Measurements from ENCODE around the gene TRPC4AP. TPM values are rescaled to one million over a fixed set of nuclear protein-coding genes. Genes with fewer than 3 reads are reported as not detected.

TRPC4AP gene
- total RNA-seq, 1 donor, result 91.7 TPM

DNA sequence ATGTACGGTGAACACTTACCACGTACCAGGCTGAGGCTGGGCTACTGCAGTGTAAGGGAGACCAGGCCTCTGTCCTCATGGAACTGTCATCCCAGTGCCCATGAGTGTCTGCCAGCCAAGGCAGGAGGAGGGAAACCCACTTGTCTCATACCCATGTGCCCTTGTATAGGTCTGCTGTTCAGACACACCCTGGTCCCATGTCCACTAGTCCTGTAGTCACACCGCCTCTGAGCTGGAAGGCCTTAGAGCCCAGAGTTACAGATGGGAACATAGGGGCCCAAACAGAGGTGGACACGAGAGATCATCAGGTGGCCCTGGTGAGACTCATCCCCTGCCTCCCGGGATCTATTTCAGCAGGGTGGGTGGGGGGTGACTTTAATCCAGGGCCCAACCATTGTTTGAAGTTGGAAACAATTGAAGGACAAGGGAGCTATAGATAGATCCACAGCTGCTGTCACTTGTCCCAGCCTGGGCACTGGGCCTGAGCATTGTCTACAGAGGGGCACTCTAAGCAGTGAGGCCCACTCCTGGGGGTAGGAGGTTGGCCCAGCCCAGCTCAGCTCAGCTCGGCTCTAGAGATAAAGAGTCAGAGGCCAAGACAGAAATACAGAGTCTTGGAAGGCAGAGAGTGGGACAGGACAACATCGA, 122.3 kb downstream of the TRPC4AP start:
- H3K4me3 ChIP-seq (ENCODE audit: low read depth, low read length), result no peak overlapping the region
- DNase-seq (ENCODE audit: low read depth), result no peak
- TF ChIP-seq, protein P1, sequence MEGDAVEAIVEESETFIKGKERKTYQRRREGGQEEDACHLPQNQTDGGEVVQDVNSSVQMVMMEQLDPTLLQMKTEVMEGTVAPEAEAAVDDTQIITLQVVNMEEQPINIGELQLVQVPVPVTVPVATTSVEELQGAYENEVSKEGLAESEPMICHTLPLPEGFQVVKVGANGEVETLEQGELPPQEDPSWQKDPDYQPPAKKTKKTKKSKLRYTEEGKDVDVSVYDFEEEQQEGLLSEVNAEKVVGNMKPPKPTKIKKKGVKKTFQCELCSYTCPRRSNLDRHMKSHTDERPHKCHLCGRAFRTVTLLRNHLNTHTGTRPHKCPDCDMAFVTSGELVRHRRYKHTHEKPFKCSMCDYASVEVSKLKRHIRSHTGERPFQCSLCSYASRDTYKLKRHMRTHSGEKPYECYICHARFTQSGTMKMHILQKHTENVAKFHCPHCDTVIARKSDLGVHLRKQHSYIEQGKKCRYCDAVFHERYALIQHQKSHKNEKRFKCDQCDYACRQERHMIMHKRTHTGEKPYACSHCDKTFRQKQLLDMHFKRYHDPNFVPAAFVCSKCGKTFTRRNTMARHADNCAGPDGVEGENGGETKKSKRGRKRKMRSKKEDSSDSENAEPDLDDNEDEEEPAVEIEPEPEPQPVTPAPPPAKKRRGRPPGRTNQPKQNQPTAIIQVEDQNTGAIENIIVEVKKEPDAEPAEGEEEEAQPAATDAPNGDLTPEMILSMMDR (IDR thresholded peaks at IDR 0.05; ENCODE audit: insufficient read depth, low read length), result no peak

- H3K4me3 ChIP-seq (ENCODE audit: low read depth, low read length), result no peak overlapping the region
- DNase-seq (ENCODE audit: low read depth), result no peak
- TF ChIP-seq, protein P1 (IDR thresholded peaks at IDR 0.05; ENCODE audit: insufficient read depth, low read length), result no peak
Measured at GRCh38 chr20:34968042-34968775, 124.4 kb downstream of the TRPC4AP start.

DNA sequence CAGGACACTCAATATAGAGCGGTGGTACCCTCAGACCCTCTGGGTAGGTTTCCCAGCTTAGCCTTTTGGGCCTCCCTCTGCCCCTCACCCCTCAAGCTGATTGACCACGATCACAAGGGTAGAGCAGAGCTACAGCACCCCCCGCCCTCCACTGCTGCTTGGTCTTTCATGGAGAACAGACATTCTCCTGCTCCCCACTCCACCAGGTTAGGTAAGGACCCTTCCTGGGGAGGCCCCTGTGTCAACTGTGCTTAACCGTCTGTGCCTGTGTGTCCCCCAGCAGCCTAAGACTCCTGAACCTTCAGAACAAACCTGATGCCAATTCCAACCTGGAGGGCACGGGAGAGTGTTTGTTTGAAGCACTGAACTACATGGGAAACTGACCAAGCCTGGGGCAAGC, 125.2 kb downstream of the TRPC4AP start:
- no peak overlapping the region for H3K4me3 ChIP-seq (ENCODE audit: low read depth, low read length)
- TF ChIP-seq, protein P1 (IDR thresholded peaks at IDR 0.05; ENCODE audit: insufficient read depth, low read length), result no peak
- no peak for DNase-seq (ENCODE audit: low read depth)

GRCh38 chr20:34965051-34965450, 127.6 kb downstream of the TRPC4AP start:
- H3K4me3 ChIP-seq (ENCODE audit: low read depth, low read length), result no peak overlapping the region
- TF ChIP-seq, protein P1 (IDR thresholded peaks at IDR 0.05; ENCODE audit: insufficient read depth, low read length), result no peak
- no peak for DNase-seq (ENCODE audit: low read depth)

GRCh38 chr20:34964486-34964885, 128.1 kb downstream of the TRPC4AP start:
- TF ChIP-seq, protein P1 (IDR thresholded peaks at IDR 0.05; ENCODE audit: insufficient read depth, low read length), result no peak
- H3K4me3 ChIP-seq (ENCODE audit: low read depth, low read length), result no peak overlapping the region
- no peak for DNase-seq (ENCODE audit: low read depth)

- TF ChIP-seq, protein P1 (IDR thresholded peaks at IDR 0.05; ENCODE audit: insufficient read depth, low read length), result no peak
- DNase-seq (ENCODE audit: low read depth), result no peak
- H3K4me3 ChIP-seq (ENCODE audit: low read depth, low read length), result no peak overlapping the region
Measured at GRCh38 chr20:34956751-34957472, 135.7 kb downstream of the TRPC4AP start.

All from fibroblast of the aortic adventitia (primary cell).